GM18526 (cell line): Measurements from ENCODE around the gene GALNT10.

Experiments used
- POLR2A ChIP-seq: IDR thresholded peaks from 3 replicates; pipeline ENCODE4 v1.6.1; 2011; ENCODE audit not compliant: insufficient read length; ENCODE audit errors: extremely low read depth

The GALNT10 gene

DNA sequence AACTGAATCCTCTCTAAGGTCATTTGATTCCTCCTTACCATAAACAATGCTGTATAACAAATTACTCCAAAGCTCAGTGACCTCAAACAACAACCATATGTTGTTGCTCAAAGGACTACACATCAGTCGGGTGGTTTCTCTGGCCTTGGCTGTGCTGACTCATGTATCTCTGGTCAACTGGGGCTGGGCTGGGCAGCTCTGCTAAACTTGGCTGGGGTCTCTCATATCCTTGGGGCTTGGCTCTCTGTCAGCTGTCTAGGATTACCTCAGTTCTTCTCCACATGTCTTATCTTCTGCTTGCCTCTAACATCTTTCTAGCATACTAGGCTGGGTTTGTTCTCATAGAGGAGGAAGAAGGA lies 86.4 kb downstream of the GALNT10 start:
- TF ChIP-seq POLR2A: no peak

DNA sequence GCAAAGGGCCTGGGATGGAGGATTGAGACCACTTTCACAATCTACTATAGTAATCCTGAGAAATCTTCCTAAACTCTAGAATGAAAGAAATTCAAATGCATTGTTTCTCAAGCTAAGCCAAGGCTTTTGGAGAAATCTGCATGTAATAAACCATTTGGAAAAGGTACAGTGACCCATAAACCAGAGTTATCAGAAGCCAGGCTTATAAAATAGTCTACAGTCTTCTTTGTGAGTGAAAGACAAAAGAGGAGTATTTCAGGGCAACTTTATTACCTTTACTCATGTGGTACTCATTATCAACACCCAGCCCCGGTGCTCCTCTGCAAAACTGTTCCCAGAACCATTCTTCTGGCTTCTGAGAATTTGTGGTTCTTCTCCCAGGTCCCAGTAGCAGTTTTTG lies 87.0 kb downstream of the GALNT10 start:
- TF ChIP-seq POLR2A: no peak

DNA sequence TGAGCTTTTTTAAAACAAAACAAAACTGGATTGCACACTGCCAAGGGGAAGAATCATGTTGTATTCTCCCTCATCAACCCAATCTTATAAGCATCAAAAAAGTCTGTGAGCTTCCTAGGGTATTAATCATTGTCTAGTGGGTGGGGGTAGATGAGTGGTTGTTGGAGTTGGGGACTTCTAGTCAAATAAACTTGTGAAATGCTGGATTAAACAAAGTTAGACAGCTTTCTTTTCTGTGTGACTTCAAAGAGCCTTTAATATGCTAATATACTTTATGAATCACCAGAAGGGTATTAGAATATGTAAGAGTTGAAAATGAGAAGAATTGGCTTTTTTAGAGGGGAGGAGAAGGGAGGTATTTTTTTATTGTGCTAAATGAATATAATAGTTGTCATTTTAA lies 87.7 kb downstream of the GALNT10 start:
- TF ChIP-seq POLR2A: no peak

DNA sequence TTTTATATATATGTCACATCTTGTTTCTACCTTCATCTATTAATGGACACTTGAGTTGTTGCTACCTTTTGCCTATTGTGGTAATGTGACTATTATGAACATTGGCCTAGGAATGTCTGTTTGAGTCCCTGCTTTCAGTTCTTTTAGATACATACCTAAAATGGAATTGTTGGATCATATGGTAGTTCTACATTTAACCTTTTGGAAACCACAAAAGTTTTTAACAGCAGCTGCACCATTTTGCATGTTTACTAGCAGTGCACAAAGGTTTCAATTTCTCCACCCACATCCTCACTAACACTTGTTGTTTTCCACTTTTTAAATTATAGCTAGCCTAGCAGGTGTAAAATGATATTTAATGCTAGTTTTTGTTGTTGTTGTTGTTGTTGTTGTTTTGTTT lies 88.4 kb downstream of the GALNT10 start:
- TF ChIP-seq POLR2A: no peak

DNA sequence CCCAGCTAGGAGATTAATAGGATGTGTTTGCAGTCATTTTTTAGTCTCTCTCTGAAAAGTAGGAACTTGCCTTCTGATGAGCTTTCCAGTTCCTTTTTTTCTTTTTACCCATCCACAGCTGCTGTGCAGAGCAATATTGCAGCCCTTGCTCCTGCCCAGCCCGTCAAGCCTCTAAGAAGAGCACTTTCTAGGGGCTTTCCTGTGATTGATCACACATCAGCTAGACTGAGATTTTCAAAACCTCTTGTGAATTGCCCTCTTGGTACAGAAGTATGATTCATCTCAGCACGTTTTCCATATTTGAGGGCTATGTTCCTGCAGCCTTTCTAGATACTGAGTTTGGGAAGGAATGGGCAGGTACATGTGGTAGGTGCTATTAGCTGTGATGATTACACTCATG lies 93.9 kb downstream of the GALNT10 start:
- TF ChIP-seq POLR2A: no peak

DNA sequence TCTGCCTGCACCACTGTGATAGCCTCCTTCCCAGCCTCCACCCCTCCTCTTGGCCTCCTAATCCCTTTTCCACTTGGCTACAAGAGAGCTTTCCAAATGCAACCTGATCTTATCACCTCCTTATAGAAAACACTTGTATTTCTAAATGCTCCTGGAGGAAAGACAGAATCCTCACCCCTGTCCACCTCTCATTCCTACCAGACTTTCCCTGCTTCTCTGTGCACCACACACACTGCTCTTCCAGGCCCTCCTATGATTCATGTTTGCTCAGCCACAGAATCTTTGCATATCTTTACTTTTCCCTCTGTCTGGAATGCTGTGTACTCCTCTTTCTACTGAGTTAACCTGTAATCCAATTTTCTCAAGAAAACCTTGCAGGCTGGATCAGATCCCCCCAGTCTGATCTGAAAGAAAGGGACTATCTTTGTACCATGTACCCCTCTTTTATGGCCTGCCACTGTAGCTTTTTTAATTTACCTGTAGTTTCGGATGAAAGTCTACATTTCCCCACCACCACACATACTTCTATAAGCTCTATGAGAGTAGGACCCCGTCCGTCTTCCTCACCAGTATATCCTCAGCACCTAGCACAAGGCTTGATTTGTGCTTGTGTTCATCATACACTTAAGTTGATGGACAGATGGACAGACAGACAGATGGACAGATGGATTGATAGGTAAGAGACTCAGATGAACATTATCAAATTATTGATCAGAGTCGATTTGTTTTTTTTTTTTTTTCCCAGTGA lies 95.3 kb downstream of the GALNT10 start:
- no peak for TF ChIP-seq POLR2A

DNA sequence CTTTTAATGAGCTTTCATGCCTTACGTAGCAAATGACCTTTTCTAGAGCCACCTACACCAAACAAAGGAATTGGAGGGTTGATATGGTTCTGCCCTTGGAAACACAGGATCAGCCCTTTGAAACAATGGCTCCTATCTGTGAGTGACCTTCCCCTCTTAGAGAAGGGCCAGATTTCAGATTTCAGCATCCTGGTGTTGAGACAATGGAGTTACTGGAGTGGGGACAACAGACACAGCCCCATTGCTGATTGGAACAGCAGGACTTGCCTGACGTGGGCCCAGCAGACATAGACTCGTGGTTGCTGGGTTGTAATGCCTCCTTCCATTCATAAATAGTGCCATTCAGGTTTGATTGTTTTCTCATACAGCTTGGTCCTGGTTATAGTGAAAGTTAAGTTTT lies 96.0 kb downstream of the GALNT10 start:
- no peak for TF ChIP-seq POLR2A

DNA sequence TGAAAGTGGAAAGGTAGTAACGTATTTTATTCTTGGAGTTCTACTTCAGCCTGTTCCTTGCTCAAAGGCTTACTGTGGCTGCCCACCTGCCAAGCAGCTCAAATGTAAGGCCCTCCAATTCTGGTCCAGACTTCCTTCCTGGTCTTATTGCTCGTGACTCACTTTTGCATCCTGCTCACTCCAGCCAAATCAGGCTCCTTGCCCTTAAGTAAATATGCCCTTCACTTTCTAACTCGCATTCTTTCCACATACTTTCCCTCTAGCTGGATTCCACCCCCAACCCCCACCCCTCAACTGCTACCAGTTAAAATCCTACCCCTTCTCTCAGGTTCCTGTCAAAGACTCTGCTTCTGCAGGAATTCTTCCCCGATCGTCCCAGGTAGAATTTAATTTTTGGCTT lies 96.6 kb downstream of the GALNT10 start:
- TF ChIP-seq POLR2A: no peak

DNA sequence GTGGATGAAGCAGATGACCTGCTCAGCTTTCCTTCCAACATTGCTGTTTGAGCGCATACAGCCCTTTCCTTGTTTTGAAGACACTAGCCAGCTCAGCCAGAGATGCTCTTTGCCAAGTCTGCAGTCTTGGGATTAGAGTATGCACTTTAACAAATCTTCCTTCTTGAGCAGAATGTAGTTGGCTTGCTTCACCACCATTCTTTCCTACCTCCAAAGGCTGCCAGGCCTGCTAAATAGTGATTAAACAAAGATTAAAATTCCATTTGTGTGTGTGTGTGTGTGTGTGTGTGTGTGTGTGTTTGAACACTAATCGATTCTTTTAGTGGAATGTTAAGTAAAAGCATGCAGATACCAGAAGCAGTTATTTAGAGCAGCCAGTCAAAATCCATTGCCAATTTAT lies 97.6 kb downstream of the GALNT10 start:
- no peak for TF ChIP-seq POLR2A

DNA sequence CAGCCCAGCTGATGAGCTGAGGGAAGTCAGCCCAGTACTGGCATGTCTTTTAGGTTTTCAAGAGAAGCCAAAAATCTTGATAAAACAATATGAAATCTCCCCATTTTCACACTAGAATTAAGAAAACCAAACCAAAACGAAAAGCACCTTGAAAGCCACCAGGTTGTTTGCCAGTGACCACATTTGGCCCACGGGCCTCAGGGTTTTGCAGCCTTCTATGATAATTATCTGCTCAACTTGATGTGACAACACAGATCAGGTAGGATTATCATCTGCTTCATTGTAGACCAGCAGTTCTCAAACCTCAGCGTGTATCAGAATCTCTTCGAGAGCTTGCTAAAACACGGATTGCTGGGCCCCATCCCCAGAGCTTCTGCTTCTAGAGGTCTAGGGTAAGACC lies 101.4 kb downstream of the GALNT10 start:
- no peak for TF ChIP-seq POLR2A

DNA sequence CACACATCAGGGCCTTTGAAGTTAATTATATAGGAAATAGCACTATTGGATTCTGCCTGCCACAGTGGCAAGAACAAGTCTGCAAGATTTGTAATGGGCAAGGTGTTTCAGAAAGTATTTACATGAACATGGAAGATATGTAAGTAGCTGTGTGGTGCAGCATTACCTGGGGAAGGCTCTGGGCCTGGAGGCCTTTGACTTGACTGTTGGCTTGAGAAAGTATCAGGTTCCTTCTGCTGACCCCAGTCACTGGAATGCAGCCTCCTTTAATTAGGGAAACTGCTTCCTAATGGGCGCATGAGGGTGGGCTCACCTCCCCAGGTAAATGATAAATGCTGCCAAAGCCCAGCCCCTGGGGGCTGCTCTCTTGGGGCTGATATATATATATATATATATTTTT lies 102.7 kb downstream of the GALNT10 start:
- TF ChIP-seq POLR2A: no peak

DNA sequence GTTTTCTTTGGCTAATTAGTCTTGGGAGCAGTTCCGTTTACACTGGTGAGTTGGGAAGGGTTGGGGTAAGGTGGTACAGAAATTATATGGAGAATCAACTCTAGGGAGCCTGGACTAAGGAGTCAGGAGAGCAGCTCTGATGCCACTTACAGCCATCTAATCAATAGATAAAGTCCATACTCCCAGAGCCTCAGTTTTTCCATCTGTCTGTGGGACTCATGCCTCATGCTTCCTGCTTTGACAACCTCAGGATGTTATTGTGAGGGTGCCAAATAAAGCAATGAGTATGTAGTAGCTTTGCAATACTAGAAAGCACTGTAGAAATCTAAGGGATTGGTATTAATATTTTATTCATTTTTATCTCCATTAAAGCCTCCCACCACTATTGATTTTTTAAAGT lies 105.0 kb downstream of the GALNT10 start:
- TF ChIP-seq POLR2A: no peak

DNA sequence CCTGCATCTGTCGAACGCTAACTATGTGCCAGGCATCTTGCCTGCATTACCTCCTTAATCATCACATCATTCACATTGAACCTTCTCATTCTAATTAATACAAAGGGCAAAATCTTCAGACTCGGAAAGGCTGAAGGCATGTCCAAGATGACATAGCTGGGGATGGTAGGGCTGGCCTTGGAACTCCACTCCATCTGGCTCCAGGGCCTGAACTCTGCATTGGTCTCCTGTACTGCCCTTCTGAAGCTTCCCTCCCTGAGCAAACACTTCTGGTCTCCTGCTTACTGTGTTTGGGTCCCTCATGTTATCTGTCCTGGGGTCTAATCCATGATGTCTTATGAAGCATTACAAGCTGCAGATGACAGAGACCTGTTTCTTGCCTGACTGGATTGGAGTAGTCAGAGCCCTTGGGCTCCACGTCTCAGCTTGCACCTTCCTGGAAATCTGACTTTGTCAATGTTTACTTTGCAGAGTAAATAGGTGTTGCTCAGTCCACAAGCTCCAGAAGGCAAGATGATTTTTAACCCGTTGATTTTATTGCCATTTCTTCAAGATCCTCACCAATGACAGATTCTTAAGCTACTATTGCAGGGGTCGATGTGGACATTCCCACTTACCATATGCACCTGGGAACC lies 106.1 kb downstream of the GALNT10 start:
- no peak for TF ChIP-seq POLR2A

DNA sequence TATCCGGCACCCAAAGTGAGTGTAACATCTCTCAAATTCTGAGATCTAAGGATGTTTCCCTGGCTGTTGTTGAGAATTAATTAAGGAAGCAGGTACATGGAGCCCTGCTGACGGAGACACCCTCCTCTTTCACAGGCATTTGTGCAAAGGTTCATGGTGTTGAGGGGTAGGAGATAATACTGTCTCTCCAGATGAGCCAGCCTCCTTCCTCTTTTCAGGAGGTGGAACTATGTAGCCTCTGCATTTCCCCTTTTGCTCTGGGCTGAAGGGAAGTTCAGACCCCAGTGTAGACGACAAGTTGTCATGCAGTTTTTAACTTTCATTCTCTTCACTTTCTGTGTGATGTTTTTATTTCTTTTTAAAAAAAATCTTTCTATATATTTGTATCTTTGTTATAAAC lies 107.5 kb downstream of the GALNT10 start:
- TF ChIP-seq POLR2A: no peak

DNA sequence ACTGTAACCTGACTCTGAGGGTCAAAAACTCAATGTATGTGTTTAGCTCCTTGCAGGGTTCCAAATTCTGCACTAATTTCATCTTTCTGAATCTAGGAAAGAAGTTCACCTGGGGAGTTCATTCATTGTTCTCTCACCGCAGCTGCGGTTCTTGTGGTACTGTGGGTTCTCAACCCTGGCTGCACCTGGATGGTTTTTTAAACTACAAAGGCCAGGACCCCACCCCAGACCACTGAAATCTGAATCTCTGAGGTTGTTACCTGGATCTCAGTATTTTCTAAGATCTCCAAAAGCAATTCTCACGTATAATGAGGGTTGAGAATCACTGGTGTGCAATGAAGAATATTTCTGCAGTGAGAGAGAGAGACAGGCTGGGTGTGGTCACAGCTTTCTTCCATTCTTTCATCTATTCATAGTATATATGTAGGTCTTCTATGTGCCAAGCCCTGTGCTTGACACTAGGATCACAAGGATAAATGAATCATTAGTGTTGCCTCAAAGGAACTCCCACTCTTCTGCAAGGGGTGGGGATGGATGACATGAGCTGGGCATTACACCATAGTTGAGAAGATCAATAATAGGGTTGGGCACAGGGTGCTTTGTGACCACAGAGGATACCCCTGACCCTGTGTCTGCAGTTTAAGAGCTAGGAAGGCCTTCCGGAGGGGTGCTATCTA lies 109.8 kb downstream of the GALNT10 start:
- no peak for TF ChIP-seq POLR2A

DNA sequence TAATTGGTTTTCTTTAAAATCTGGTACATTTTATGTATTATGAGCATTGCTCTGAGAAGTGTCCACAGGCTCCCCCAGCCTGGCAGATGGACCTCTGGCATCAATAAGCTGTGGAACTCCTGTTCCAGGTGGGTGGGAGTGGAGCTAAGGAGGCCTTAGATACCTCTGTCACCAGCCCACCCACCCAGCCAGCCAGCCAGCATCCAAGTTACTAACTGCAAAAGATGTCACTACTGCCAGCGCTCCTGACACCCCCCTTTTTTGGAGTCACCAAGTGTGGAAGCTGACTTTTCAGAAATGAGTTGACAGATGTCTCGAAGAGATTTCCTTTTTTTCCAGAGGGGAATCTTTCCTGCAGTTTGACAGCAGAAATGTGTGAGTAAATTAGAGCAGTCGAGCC lies 111.2 kb downstream of the GALNT10 start:
- TF ChIP-seq POLR2A: no peak
